HAP-1 (cell line): ENCODE measurements around the gene MALL.
A peak's percentile ranks its signal among the peaks of the same experiment; 100 is the strongest.
"Not testable (repeated sequence)": the region's sequence is repeated elsewhere in the genome, so short reads cannot be mapped to it uniquely, and the experiment has no call there.

Experiments
- DNase-seq, 2 experiments: peaks; one replicate each; pipeline ENCODE4 v3.0.0-alpha.2; 2016 to 2020; ENCODE audit warnings: low spot score in 2 of 2
- H3K27me3 ChIP-seq: fragments of 250-450 bp; sonication (Bioruptor Pico); 2 replicates; pipeline ENCODE4 v1.5.1; 2020; ENCODE audit warnings: low read depth, mild to moderate bottlenecking, moderate library complexity
- H3K36me3 ChIP-seq: fragments of 250-450 bp; sonication (Bioruptor Pico); replicated peaks from 2 replicates; pipeline ENCODE4 v1.5.1; 2020; ENCODE audit warnings: mild to moderate bottlenecking
- H3K4me1 ChIP-seq: fragments of 250-450 bp; sonication (Bioruptor Pico); 2 replicates; pipeline ENCODE4 v1.5.1; 2020; ENCODE audit warnings: mild to moderate bottlenecking
- H3K4me3 ChIP-seq: fragments of 250-450 bp; sonication (Bioruptor Pico); 2 replicates; pipeline ENCODE4 v1.5.1; 2020; ENCODE audit warnings: mild to moderate bottlenecking, moderate library complexity
- H3K9me3 ChIP-seq: fragments of 250-450 bp; sonication (Bioruptor Pico); 2 replicates; pipeline ENCODE4 v1.5.1; 2020; ENCODE audit warnings: mild to moderate bottlenecking, moderate library complexity
- in situ Hi-C: fragments of 300-500 bp; cut with MboI; formaldehyde crosslinking; loops from 3 replicates; pipeline ENCODE4 v1.14.3; 2020; ENCODE audit warnings: low sequenced_read_pairs, inconsistent platforms, mixed read lengths

Gene MALL

GRCh38 chr2:110107092-110108079 is 8.2 kb downstream of the MALL start:
- in situ Hi-C loops = no loop called here
- Histone ChIP-seq H3K36me3 (no peaks in the 10 kb centered on the region), H3K4me3 (no peak overlapping the region), H3K4me1 (no peaks in the 10 kb centered on the region), H3K9me3 (no peaks in the 10 kb centered on the region), H3K27me3 (peaks cover 5% of the 10 kb centered on the region; the same call in 1 of the 2 replicates)
- DNase-seq = no peak

GRCh38 chr2:110106642-110107041 is 9.0 kb downstream of the MALL start:
- Histone ChIP-seq H3K4me3 (no peak overlapping the region), H3K27me3 (peaks cover 5% of the 10 kb centered on the region; the same call in 1 of the 2 replicates), H3K36me3 (no peaks in the 10 kb centered on the region), H3K4me1 (no peaks in the 10 kb centered on the region), H3K9me3 (no peaks in the 10 kb centered on the region)
- no peak for DNase-seq
- in situ Hi-C loops = no loop called here

GRCh38 chr2:110105608-110106467 is 9.8 kb downstream of the MALL start:
- Histone ChIP-seq H3K36me3 (no peaks in the 10 kb centered on the region), H3K4me1 (no peaks in the 10 kb centered on the region), H3K27me3 (peaks cover 5% of the 10 kb centered on the region; the same call in 1 of the 2 replicates), H3K9me3 (no peaks in the 10 kb centered on the region), H3K4me3 (no peak overlapping the region)
- no peak for DNase-seq
- in situ Hi-C loops = no loop called here

- no peaks in the 10 kb centered on the region for H3K36me3 ChIP-seq
- no peaks in the 10 kb centered on the region for H3K9me3 ChIP-seq
- H3K4me1 ChIP-seq = no peaks in the 10 kb centered on the region
- in situ Hi-C loops = no loop called here
- no peak for DNase-seq
- H3K27me3 ChIP-seq = peaks cover 5% of the 10 kb centered on the region; the same call in 1 of the 2 replicates
- H3K4me3 ChIP-seq = no peak overlapping the region
Observed at GRCh38 chr2:110105183-110105582, 10.4 kb downstream of the MALL start.

GRCh38 chr2:110104025-110104771 is 11.4 kb downstream of the MALL start:
- DNase-seq = no peak
- no peaks in the 10 kb centered on the region for H3K36me3 ChIP-seq
- in situ Hi-C loops = no loop called here
- H3K4me3 ChIP-seq = no peak overlapping the region
- no peaks in the 10 kb centered on the region for H3K4me1 ChIP-seq
- H3K27me3 ChIP-seq = peaks cover 1% of the 10 kb centered on the region; the same call in 1 of the 2 replicates
- no peaks in the 10 kb centered on the region for H3K9me3 ChIP-seq

GRCh38 chr2:110103061-110103961 is 12.3 kb downstream of the MALL start:
- no peak overlapping the region for H3K4me3 ChIP-seq
- H3K36me3 ChIP-seq = no peaks in the 10 kb centered on the region
- in situ Hi-C loops = no loop called here
- no peaks in the 10 kb centered on the region for H3K4me1 ChIP-seq
- H3K9me3 ChIP-seq = no peaks in the 10 kb centered on the region
- H3K27me3 ChIP-seq = no peaks in the 10 kb centered on the region
- DNase-seq = no peak

GRCh38 chr2:110101901-110102803 is 13.5 kb downstream of the MALL start:
- Histone ChIP-seq H3K27me3 (no peaks in the 10 kb centered on the region), H3K9me3 (no peaks in the 10 kb centered on the region), H3K4me3 (no peak overlapping the region), H3K4me1 (no peaks in the 10 kb centered on the region), H3K36me3 (no peaks in the 10 kb centered on the region)
- in situ Hi-C loops = no loop called here
- no peak for DNase-seq

- Histone ChIP-seq H3K27me3 (no peaks in the 10 kb centered on the region), H3K36me3 (no peaks in the 10 kb centered on the region), H3K9me3 (no peaks in the 10 kb centered on the region), H3K4me1 (no peaks in the 10 kb centered on the region), H3K4me3 (no peak overlapping the region)
- in situ Hi-C loops = no loop called here
- peak in 1 of 2 experiments; percentile 48 for DNase-seq
Observed at GRCh38 chr2:110101280-110101844, 14.3 kb downstream of the MALL start.

GRCh38 chr2:110100880-110101279 is 14.7 kb downstream of the MALL start:
- H3K27me3 ChIP-seq, H3K4me3 ChIP-seq, in situ Hi-C loops, DNase-seq, H3K9me3 ChIP-seq, H3K4me1 ChIP-seq, H3K36me3 ChIP-seq: not testable (repeated sequence)

- no peaks in the 10 kb centered on the region for H3K4me1 ChIP-seq
- DNase-seq = no peak
- H3K4me3 ChIP-seq = no peak overlapping the region
- H3K27me3 ChIP-seq = no peaks in the 10 kb centered on the region
- H3K9me3 ChIP-seq = no peaks in the 10 kb centered on the region
- H3K36me3 ChIP-seq = no peaks in the 10 kb centered on the region
- in situ Hi-C loops = no loop called here
Observed at GRCh38 chr2:110100480-110100879, 15.1 kb downstream of the MALL start.

- H3K9me3 ChIP-seq = no peaks in the 10 kb centered on the region
- no peaks in the 10 kb centered on the region for H3K36me3 ChIP-seq
- no peaks in the 10 kb centered on the region for H3K27me3 ChIP-seq
- DNase-seq = no peak
- in situ Hi-C loops = no loop called here
- no peaks in the 10 kb centered on the region for H3K4me1 ChIP-seq
- H3K4me3 ChIP-seq = no peak overlapping the region
Observed at GRCh38 chr2:110099471-110100225, 16.0 kb downstream of the MALL start.
